Memory B cell (primary cell): ENCODE data around the gene KLHDC4.
"Not testable (repeated sequence)": the region's sequence is repeated elsewhere in the genome, so short reads cannot be mapped to it uniquely, and the experiment has no call there.

Experiments
- ATAC-seq: fragments of 150-1000 bp; cut with Tn5 transposase; 2 replicates; pipeline ENCODE4 v1.10.0; 2021; ENCODE audit warnings: low read depth, mild to moderate bottlenecking, moderate library complexity
- DNase-seq, 2 donors: peaks; one replicate each; pipeline ENCODE4 v3.0.0; 2022; ENCODE audit warnings: low spot score in 2 of 2
- H3K27ac Mint-ChIP-seq: one replicate; pipeline ENCODE4 v1.8.0; 2022; ENCODE audit warnings: mild to moderate bottlenecking, moderate library complexity, mixed read lengths
- H3K27me3 Mint-ChIP-seq: one replicate; pipeline ENCODE4 v1.8.0; 2022; ENCODE audit warnings: mixed read lengths
- H3K36me3 Mint-ChIP-seq: one replicate; pipeline ENCODE4 v1.8.0; 2022; ENCODE audit warnings: mild to moderate bottlenecking, mixed read lengths
- H3K4me1 Mint-ChIP-seq: one replicate; pipeline ENCODE4 v1.8.0; 2022; ENCODE audit warnings: mixed read lengths
- H3K4me3 Mint-ChIP-seq: one replicate; pipeline ENCODE4 v1.8.0; 2022; ENCODE audit warnings: mild to moderate bottlenecking, moderate library complexity, mixed read lengths
- H3K9me3 Mint-ChIP-seq: one replicate; pipeline ENCODE4 v1.8.0; 2022; ENCODE audit warnings: mixed read lengths

The KLHDC4 gene

DNA sequence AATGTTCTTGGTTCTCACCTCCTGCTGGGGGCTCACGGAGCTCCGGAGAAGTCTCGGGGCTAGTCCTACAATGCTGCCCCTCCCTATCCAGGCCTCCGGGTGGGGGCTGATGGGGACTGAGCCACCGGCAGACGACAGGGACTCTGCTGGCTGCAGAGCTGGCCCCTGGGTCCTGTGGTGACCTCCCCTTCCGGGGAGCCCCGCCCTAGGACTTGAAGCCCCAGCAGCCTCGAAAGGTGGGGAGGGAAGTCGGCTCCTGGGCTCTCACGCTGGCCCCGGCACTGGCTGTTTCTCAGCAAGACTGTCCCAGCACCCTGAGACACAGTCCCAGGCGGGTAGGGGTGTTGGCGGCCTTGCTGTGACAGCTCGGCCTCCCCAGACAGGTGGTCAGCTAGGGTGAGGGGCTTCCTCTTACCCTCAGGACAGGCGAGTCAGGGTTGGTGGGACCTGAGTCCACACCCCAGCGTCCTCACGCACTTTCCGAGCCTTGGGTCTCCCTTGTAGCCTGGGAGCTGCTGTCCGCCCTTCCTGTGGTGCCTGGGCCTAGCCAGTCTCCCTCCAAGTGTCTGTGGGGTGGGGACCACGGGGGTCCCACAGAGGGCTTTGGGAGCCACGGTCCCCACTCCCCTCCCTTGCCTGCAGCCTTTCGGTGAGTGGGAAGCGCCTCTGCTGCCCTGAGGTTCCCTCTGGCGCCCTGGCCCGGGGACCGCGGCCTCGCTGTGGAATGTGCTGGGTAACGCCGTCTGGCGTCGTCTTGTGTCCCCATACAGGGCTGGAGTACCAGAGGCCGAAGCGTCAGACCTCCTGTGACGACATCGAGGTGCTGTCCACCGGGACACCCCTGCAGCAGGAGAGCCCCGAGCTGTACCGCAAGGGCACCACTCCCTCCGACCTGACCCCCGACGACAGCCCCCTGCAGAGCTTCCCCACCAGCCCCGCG is 76.6 kb downstream of the KLHDC4 start:
- H3K4me1 Mint-ChIP-seq: no peaks in the 10 kb centered on the region

DNA sequence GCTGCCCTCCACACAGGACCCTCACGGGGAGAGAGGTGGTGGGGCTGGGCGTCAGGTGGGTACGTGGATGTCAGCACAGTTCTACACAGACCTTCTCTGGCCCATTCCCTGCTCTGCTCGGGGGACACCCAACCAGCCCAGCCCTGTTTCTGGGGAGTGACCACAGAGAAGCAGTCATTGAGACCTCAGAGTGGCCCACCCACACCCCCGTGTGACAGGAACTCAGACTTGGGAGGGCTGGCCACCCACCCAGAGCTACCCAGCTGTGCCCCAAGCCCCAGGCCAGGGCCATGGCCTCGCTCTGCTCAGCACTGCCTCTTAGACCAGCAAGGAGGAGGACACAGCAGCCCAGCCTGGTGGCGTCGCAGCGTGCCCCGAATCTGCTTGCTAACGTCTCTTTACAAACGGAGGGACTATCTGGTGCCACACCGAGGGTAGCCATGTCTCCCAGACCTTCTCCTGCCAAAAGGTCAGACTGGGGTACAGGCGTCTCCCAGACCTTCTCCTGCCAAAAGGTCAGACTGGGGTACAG is 77.7 kb downstream of the KLHDC4 start:
- no peaks in the 10 kb centered on the region for H3K4me1 Mint-ChIP-seq
- H3K9me3 Mint-ChIP-seq: no peaks in the 10 kb centered on the region
- H3K36me3 Mint-ChIP-seq: no peaks in the 10 kb centered on the region
- peaks cover 5% of the 10 kb centered on the region for H3K27me3 Mint-ChIP-seq
- DNase-seq (no peak), ATAC-seq (no peak)
- H3K4me3 Mint-ChIP-seq: no peak overlapping the region
- H3K27ac Mint-ChIP-seq: no peak overlapping the region

More for the DNA sequence above, 76.6 kb downstream of the KLHDC4 start:
- DNase-seq (no peak), ATAC-seq (no peak)
- Mint-ChIP-seq H3K27ac (no peak overlapping the region), H3K27me3 (peaks cover 5% of the 10 kb centered on the region), H3K4me3 (no peak overlapping the region), H3K36me3 (no peaks in the 10 kb centered on the region), H3K9me3 (no peaks in the 10 kb centered on the region)

DNA sequence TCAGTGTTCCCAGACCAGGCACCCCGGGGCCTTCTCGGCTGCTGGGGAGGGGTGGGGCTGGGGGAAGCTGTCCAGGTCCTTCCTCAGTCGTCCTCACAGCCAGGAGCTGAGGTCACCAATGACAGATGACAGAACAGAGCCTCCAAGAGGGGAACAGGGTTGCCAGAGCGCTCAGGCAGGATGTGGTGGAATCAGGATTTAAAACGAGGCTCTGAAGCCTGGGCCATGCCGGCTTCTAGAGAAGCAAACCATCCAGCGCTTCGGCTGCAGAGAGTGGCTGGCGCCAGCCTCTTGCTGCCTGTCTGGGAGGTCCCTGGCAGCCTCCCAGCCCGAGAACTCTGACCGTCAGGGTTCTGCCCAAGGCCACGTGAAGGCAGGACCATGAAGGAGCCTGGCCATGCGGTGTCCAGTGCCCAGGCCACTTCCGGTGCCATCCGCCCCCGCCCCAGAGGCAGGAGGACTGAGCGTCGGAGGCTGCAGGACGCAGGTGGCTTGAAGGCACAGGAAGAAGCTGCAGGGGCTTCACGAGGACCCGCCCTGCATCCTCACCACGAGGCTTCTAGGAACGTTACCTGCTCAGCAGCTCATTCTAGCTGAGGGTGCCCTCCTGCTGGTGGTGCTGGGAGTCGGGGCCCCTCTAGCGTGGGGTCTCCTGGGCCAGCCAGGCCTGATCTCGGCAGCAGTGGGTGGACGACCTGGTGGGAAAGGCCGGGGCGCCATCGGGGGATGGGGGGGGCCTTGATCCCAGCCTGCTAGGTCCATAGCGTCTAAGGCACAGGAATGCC is 78.5 kb downstream of the KLHDC4 start:
- Mint-ChIP-seq H3K27ac (no peak overlapping the region), H3K9me3 (no peaks in the 10 kb centered on the region), H3K27me3 (peaks cover 5% of the 10 kb centered on the region), H3K4me1 (no peaks in the 10 kb centered on the region), H3K4me3 (no peak overlapping the region), H3K36me3 (no peaks in the 10 kb centered on the region)
- no peak for DNase-seq
- ATAC-seq: no peak

DNA sequence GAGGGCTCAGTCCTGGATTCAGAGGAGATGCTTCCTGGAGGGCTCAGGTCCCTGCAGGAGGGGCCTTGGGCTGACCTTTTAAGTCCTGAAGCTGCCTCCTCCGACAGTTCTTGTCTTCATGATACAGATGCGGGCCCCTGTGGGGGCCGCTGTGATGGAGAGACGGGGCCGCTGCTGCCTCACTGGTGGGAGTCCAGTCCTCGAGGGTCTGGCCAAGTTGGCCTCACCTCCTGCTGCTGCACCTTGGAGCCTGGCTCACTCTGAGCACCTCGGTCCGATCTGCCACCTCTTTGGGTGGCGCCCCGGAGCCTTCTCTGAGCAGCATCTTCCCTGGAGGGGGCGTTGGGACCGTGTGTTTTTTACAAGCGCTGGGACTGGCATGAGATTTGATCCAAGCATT is 79.1 kb downstream of the KLHDC4 start:
- Mint-ChIP-seq H3K36me3 (no peaks in the 10 kb centered on the region), H3K4me3 (no peak overlapping the region), H3K27ac (no peak overlapping the region), H3K27me3 (peaks cover 5% of the 10 kb centered on the region), H3K4me1 (peaks cover 3% of the 10 kb centered on the region), H3K9me3 (no peaks in the 10 kb centered on the region)
- DNase-seq: no peak
- no peak for ATAC-seq

DNA sequence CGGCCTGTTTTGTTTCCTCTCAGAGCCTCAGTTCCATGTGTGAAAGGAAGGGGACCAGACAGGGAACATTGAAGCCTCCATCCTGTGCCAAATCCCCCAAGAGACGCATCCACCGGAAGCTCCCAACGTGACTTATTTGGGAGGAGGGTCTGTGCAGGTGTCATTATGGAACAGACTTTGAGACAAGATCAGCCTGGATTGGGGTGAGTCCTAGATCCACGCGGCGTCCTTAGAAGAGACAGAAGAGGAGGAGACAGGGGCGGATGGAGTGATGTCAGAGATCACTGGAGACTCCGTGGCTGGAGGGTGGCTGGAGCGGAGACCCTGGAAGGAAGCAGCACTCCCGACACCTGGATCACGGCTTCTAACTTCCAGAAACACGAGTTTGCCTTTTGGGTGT is 80.0 kb downstream of the KLHDC4 start:
- Mint-ChIP-seq H3K27me3 (peaks cover 6% of the 10 kb centered on the region), H3K36me3 (no peaks in the 10 kb centered on the region), H3K4me1 (peaks cover 3% of the 10 kb centered on the region), H3K27ac (no peak overlapping the region), H3K4me3 (no peak overlapping the region), H3K9me3 (no peaks in the 10 kb centered on the region)
- DNase-seq: no peak
- ATAC-seq: no peak

DNA sequence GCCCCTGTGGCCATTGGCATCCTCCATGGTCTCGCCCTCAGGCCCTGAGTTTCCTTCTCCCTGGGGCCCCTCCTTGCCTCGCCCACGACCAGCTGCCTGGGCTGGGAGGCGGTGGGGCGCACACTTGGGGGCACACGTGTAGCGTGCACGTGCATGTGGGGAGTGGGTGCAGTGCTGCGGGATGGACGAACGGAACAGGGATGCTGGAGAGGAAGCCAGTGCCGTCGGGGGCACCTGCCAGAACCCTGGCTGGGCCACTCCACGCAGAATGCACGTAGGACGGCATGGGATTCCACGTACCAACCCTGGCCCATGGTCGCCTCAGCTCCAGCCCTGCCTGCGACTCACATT is 80.4 kb downstream of the KLHDC4 start:
- H3K27me3 Mint-ChIP-seq: peaks cover 6% of the 10 kb centered on the region

DNA sequence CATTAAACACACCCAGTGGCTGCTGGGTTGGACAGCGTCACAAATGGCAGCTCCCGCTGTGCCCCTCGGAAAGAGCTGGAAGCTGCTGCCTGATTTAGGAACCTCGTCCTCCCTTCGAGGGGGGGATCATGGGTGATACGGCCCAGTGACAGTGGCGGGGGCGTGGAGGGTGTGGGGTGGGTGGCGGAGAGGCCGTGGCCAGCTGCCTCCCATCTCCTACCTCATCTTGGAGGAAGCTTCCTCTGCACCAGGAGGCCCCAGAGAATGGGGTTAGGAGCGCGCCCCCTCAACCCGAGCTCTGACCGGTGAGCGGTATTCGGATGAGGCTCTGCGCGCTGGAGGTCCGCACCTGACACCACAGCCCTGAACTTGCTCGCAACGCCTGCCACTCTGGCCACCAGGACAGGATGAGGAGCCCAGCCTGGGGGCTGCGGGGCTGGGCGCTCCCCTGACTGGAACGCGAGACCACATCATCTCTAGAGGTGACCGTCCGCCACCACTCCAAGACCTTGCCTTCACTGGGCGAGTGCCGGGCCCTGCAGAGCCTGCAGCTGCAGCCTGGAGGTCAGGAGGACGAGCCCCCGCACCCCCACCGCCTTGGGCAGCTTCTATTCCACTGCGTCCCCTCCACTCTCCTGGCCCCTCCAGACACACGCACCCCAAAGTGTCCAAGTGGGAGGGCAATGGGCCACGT is 80.9 kb downstream of the KLHDC4 start:
- no peaks in the 10 kb centered on the region for H3K9me3 Mint-ChIP-seq
- DNase-seq: no peak
- H3K36me3 Mint-ChIP-seq: no peaks in the 10 kb centered on the region
- ATAC-seq: no peak
- peaks cover 6% of the 10 kb centered on the region for H3K27me3 Mint-ChIP-seq
- no peak overlapping the region for H3K27ac Mint-ChIP-seq
- peaks cover 3% of the 10 kb centered on the region for H3K4me1 Mint-ChIP-seq
- H3K4me3 Mint-ChIP-seq: no peak overlapping the region

More for the DNA sequence above, 80.4 kb downstream of the KLHDC4 start:
- Mint-ChIP-seq H3K36me3 (no peaks in the 10 kb centered on the region), H3K4me1 (peaks cover 3% of the 10 kb centered on the region), H3K27ac (no peak overlapping the region), H3K9me3 (no peaks in the 10 kb centered on the region), H3K4me3 (no peak overlapping the region)
- DNase-seq (no peak), ATAC-seq (no peak)

DNA sequence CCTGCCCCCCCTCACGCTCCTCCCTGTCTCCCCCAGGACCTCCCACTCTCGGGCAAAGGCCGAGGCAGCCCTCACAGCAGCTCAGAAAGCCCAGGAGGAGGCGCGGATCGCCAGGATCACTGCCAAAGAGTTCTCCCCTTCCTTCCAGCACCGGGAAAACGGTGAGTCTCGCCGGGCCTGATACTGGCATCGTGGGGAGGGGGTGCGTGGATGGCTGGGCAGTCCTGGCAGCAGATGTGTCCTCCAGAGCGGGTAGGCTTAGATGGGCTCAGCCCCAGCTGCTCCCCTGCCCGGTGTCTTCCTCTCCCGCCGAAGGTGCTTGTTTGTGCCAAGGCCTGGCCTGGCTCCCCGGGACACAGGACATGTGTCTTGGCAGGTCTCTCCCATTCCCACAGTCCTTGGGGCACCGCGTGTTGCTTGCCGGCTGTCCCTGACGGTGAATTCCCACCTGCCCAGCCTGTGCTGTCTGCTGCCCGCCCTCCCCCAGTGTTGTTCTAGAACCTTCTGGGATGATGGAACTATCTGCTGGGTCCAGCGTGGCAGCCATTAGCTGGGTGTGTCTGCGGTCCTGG is 81.6 kb downstream of the KLHDC4 start:
- no peak for ATAC-seq
- H3K27ac Mint-ChIP-seq: no peak overlapping the region
- H3K4me3 Mint-ChIP-seq: no peak overlapping the region
- no peak for DNase-seq
- H3K9me3 Mint-ChIP-seq: no peaks in the 10 kb centered on the region
- peaks cover 6% of the 10 kb centered on the region for H3K27me3 Mint-ChIP-seq
- H3K36me3 Mint-ChIP-seq: no peaks in the 10 kb centered on the region
- H3K4me1 Mint-ChIP-seq: peaks cover 3% of the 10 kb centered on the region

DNA sequence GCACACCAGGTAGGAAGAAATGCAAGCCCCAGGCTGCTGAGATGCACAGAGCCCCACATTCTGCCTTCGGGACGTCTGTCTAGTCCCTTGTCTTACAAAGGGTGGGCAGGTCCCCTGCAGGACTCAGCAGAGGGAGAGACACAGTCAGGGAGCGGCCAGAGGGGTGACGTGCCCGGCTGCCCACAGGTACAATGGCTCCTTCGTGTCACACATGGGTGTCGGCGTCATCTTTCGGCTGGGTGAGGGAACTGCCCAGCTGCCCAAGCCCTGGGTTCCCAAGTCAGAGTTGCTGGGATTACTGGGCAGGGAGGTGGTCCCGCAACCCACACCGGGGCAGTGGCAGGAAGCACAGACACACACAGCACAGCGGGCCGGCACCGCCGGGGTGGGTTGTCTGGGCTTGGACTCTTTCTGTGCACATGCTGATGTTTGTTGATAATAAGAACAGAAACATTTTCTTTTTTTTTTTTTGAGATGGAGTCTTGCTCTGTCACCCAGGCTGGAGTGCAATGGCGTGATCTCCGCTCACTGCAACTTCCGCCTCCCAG is 82.9 kb downstream of the KLHDC4 start:
- Mint-ChIP-seq H3K27ac (no peak overlapping the region), H3K27me3 (peaks cover 4% of the 10 kb centered on the region), H3K4me3 (no peak overlapping the region), H3K9me3 (no peaks in the 10 kb centered on the region), H3K36me3 (no peaks in the 10 kb centered on the region), H3K4me1 (peaks cover 3% of the 10 kb centered on the region)
- ATAC-seq (no peak), DNase-seq (no peak)

DNA sequence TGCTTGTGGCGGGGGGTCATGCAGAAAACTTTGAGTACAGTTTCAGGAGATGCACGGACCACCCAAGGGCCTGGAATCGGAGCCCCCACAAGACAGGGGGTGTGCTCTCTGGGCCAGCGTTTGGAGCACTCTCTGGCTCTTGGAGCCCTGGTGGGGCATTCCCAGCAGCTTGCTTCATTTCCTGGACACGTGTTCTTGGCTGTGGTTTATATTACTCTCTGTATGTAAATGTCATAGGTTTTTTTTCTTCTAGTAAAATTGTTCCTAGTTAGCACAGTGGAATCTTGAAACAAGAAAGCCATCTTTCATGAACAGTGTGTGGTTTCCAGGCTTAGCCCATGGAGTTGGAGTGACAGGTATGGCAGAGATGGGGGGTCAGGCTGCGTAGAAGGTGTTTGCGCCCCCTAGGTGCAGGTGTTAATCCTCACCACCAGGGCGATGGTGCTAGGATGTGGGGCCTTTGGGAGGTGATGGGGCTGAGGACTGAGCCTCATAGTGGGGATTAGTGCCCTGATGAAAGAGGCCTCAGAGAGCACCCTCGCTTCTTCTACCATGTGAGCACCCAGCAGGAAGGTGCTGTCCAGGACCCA is 83.7 kb downstream of the KLHDC4 start:
- ATAC-seq: peak; percentile 60
- H3K36me3 Mint-ChIP-seq: no peaks in the 10 kb centered on the region
- DNase-seq: no peak
- H3K4me3 Mint-ChIP-seq: no peak overlapping the region
- peaks cover 3% of the 10 kb centered on the region for H3K4me1 Mint-ChIP-seq
- peaks cover 4% of the 10 kb centered on the region for H3K27me3 Mint-ChIP-seq
- H3K9me3 Mint-ChIP-seq: no peaks in the 10 kb centered on the region
- H3K27ac Mint-ChIP-seq: no peak overlapping the region

DNA sequence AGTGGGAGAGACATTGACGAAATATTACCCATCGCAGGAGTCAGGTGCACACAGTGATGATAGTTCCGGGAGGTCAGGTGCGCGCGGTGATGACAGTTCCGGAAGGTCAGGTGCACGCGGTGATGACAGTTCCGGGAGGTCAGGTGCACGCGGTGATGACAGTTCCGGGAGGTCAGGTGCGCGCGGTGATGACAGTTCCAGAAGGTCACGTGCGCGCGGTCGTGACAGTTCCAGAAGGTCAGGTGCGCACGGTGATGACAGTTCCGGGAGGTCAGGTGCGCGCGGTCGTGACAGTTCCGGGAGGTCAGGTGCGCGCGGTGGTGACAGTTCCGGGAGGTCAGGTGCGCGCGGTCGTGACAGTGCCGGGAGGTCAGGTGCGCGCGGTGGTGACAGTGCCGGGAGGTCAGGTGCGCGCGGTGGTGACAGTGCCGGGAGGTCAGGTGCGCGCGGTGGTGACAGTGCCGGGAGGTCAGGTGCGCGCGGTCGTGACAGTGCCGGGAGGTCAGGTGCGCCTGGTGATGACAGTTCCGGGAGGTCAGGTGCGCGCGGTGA is 84.7 kb downstream of the KLHDC4 start:
- not testable (repeated sequence) for ATAC-seq, H3K27ac Mint-ChIP-seq, H3K4me1 Mint-ChIP-seq, H3K4me3 Mint-ChIP-seq, DNase-seq, H3K27me3 Mint-ChIP-seq, H3K36me3 Mint-ChIP-seq, H3K9me3 Mint-ChIP-seq

DNA sequence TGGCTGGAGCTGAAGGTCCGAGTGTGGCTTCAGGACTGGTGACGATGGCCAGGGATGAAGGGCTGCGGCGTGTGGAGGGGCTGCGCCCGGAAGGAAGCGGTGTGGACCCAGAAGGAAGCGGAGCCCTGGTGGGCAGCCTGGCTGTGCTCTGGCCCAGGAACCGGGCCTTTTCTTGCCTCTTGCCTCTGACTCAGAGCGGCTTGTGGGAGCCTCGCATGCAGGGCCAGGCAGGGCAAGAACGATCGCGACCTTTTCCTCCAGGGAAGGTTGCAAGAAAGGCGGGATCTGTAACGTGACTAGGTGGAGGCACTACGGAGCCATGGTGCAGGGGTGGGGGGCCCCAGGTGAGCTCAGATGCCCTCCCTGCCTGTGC is 85.5 kb downstream of the KLHDC4 start:
- Mint-ChIP-seq H3K4me1 (peaks cover 3% of the 10 kb centered on the region), H3K36me3 (no peaks in the 10 kb centered on the region), H3K27me3 (peaks cover 3% of the 10 kb centered on the region), H3K9me3 (no peaks in the 10 kb centered on the region), H3K4me3 (no peak overlapping the region), H3K27ac (no peak overlapping the region)
- ATAC-seq: no peak
- no peak for DNase-seq
